GM20431 (cell line): ENCODE measurements around the gene MMP25.
"Not testable (repeated sequence)": the region's sequence is repeated elsewhere in the genome, so short reads cannot be mapped to it uniquely, and the experiment has no call there.

Source experiments
- in situ Hi-C: fragments of 300-500 bp; cut with MseI, MboI; formaldehyde crosslinking; loops from one replicate; pipeline ENCODE4 v1.15.0; 2020; ENCODE audit warnings: low sequenced_read_pairs; ENCODE audit not compliant: unreplicated experiment

The MMP25 gene

GRCh38 chr16:3068487-3068886, 22.1 kb downstream of the MMP25 start:
- in situ Hi-C loops: no loop called here

- in situ Hi-C loops: not testable (repeated sequence)
Measured at GRCh38 chr16:3069146-3069545, 22.8 kb downstream of the MMP25 start.

GRCh38 chr16:3070608-3071111, 24.3 kb downstream of the MMP25 start:
- in situ Hi-C loops: no loop called here

GRCh38 chr16:3071655-3072054, 25.3 kb downstream of the MMP25 start:
- in situ Hi-C loops: no loop called here

- in situ Hi-C loops: not testable (repeated sequence)
Measured at GRCh38 chr16:3072148-3072547, 25.8 kb downstream of the MMP25 start.

- in situ Hi-C loops: not testable (repeated sequence)
Measured at GRCh38 chr16:3072576-3073263, 26.4 kb downstream of the MMP25 start.

GRCh38 chr16:3073448-3073847, 27.1 kb downstream of the MMP25 start:
- in situ Hi-C loops: no loop called here

- in situ Hi-C loops: no loop called here
Measured at GRCh38 chr16:3074860-3075522, 28.6 kb downstream of the MMP25 start.

- in situ Hi-C loops: no loop called here
Measured at GRCh38 chr16:3075523-3075915, 29.2 kb downstream of the MMP25 start.

GRCh38 chr16:3075946-3076345, 29.6 kb downstream of the MMP25 start:
- in situ Hi-C loops: not testable (repeated sequence)

GRCh38 chr16:3076577-3076976, 30.2 kb downstream of the MMP25 start:
- in situ Hi-C loops: no loop called here

- in situ Hi-C loops: no loop called here
Measured at GRCh38 chr16:3080024-3080423, 33.7 kb downstream of the MMP25 start.

- in situ Hi-C loops: not testable (repeated sequence)
Measured at GRCh38 chr16:3081957-3082356, 35.6 kb downstream of the MMP25 start.

- in situ Hi-C loops: not testable (repeated sequence)
Measured at GRCh38 chr16:3083408-3083807, 37.0 kb downstream of the MMP25 start.

- in situ Hi-C loops: no loop called here
Measured at GRCh38 chr16:3084491-3084890, 38.1 kb downstream of the MMP25 start.

GRCh38 chr16:3084969-3085670, 38.8 kb downstream of the MMP25 start:
- in situ Hi-C loops: no loop called here

- in situ Hi-C loops: no loop called here
Measured at GRCh38 chr16:3085868-3086595, 39.7 kb downstream of the MMP25 start.

- in situ Hi-C loops: no loop called here
Measured at GRCh38 chr16:3086596-3087242, 40.4 kb downstream of the MMP25 start.

GRCh38 chr16:3087243-3088235, 41.2 kb downstream of the MMP25 start:
- in situ Hi-C loops: no loop called here
